Measurements from ENCODE around the gene VDR.

GRCh38 chr12:47954058-47954457 lies 49.3 kb upstream of the VDR start:
- TF ChIP-seq CTCF (IDR thresholded peaks at IDR 0.05) (no peak), POLR2A (IDR thresholded peaks at IDR 0.05) (no peak)

Measured in adrenal gland (tissue), 5 donors.